GM19099 (cell line): ENCODE measurements around the gene SMIM41.

Experiments
- POLR2A ChIP-seq: IDR thresholded peaks from 3 replicates; pipeline ENCODE4 v1.6.1; 2011; ENCODE audit warnings: low read depth; ENCODE audit not compliant: insufficient read length; ENCODE audit errors: extremely low read depth

The SMIM41 gene

DNA sequence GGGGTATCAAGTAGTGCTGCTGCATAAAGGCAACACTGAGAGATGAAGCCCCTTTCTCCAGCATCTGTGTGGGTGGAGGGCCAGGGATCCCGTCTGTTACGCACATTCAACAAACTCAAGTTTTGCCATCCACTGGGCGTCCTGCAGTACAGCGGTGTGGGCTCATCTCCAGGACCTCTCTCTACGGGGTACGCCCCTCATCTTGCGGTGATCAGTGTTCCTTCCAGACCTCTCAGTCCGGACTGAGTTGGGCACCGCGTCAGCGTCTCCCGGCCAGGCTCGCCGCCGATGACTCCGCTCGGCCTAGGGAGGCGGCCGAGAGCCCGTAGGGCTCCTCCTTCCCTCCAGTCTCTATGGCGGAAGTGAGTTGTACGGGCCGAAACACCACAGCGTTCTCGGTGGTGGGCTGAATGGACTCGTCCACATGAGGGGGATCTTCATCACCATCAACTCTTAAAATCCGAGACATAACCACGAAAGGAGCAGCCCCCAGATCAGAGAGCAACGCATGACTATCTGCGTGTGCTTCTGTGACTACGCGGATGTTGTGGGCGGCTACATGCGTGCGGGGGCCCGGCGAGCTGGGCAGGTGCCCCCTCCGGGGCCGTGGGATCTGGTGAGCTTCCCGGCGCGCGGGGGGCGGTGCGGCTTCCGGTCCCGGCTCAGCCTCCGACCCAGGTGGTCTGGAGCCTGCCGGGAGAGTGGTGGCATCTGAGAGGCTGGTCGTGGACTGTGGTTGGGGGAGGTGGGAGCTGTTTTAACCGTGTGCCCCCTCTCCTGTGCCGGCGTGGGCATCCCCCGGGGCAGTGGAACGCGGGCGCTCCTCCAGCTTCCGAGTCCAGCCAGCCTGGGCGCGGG, 9.9 kb upstream of the SMIM41 start, which contains the start of gene ATG101:
Gene ATG101 (plus strand): TSS at position 652 of the 858 bp plus-strand sequence. CDS start 3,673 bp downstream, outside the sequence.
- peak; percentile 92 for TF ChIP-seq POLR2A

DNA sequence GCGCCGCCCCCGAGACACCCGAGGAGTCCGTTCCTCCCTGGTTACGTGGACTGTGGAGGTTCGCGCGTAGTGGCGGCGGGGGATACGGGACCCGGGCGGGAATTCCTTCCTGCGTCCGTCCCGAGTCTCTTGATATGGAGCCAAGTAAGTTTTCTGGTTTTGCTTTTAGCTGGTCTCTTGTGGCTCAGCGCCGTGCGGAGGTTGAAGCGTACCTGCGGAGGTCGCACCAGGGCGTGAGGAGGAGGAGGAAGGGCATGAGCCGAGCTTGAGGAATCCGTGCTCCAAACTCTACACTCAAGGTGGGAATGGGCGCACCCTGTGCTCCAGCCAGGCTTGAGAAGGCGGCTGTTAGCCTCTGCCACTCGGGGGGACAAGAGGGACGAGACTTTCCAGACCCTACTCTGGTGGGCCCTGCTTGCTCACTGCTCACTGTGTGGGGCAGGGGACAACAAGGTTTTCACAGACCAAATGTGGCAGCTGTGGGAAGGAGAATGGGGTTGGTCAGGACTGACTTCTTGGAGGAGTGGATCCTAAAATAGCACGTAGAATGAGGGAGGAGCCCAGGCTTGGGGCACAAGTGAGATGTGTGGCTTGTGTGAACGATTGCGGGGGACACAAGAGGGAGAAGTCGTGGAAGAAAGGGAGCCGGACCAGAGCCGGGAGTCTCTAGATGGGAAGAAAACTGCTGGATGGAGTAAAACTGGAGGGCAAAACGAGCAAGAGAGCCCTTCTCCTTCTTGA, 9.1 kb upstream of the SMIM41 start:
- TF ChIP-seq POLR2A: no peak

DNA sequence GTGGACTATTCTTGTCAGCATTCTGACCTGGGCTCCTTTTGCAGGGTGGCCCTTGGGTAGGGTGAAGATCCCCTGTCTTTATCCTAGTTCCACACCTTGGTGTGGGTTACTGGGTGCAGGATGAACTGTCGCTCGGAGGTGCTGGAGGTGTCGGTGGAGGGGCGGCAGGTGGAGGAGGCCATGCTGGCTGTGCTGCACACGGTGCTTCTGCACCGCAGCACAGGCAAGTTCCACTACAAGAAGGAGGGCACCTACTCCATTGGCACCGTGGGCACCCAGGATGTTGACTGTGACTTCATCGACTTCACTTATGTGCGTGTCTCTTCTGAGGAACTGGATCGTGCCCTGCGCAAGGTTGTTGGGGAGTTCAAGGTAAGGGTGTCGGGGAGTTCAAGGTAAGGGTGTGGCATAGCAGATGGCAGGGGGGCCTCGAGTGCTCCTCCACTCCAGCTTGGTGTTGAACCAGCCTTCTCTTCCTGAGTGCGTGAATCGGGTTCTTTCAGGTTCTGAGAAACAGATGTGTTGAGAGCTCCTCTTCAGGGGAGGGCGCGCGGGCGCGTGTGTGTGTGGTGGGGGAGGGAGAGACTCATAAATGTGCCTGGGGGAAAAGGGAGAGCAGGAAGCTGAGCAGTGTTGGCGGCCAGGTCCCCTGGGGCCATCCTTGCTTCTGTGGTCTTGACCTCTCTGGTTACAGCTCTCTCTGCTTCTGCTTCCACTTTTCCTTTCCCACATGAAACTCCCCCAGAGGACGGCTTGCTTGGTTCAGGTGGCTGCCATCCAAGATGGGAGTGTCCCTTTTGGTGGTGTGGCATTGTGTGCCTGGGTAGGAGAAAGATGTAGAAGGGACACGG, 5.7 kb upstream of the SMIM41 start:
- no peak for TF ChIP-seq POLR2A

DNA sequence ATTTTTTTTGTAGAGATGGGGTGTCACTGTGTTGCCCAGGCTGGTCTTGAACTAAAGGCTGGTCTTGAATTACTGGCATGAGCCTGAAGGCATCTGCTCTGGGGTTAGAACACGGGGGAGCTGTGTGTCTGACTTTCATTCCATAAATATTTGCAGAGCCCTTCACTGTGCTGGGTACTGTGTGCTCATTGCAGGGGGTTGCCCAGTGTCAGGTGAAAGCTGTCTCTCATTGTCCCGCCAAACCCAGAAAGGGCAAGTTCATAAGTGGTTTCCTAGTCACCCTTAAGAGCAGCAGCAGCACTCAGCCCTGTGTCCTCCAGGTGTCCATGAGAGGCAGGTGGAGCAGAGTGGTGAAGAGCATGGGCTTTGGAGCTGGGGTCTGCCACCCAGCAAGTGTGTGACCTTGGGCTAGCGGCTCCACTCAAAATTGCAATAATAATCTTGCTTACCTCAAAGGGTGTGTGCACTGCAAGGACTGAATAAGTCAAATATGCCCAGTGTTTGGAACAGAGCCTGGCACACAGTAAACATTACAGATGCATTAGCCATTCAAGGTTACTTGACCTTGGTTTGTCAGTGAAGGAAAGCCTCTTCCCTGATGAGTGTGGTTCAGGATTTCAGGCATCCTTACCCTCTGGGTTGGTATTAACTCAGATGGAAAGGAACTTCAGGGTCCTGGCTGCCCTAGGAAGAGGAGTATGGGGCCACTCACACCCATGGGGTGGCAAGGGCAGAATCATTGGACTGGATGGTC, 4.4 kb upstream of the SMIM41 start:
- no peak for TF ChIP-seq POLR2A

DNA sequence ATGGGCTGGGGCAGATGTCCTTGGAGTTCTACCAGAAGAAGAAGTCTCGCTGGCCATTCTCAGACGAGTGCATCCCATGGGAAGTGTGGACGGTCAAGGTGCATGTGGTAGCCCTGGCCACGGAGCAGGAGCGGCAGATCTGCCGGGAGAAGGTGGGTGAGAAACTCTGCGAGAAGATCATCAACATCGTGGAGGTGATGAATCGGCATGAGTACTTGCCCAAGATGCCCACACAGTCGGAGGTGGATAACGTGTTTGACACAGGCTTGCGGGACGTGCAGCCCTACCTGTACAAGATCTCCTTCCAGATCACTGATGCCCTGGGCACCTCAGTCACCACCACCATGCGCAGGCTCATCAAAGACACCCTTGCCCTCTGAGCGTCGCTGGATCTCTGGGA, 2.7 kb upstream of the SMIM41 start:
- no peak for TF ChIP-seq POLR2A

DNA sequence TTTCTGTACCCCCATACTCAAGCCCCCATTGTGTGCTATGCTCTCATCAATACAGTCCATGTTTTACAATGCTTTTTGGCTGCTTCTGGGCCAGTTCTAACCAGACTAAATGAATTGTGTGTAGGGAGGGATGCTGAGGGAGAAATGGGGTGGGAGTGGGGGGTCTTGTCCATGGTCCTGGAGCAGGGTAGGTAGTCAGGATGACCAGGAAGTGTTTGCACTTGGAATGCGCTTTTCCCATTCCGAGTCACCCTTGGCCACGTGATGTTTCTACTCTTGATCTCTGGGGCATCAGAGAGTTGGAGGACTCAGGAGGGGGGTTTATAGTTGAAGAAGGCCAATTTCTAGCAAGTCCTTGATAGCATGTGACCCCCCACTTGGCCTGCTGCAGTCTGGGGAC, 1.2 kb upstream of the SMIM41 start:
- TF ChIP-seq POLR2A: no peak

DNA sequence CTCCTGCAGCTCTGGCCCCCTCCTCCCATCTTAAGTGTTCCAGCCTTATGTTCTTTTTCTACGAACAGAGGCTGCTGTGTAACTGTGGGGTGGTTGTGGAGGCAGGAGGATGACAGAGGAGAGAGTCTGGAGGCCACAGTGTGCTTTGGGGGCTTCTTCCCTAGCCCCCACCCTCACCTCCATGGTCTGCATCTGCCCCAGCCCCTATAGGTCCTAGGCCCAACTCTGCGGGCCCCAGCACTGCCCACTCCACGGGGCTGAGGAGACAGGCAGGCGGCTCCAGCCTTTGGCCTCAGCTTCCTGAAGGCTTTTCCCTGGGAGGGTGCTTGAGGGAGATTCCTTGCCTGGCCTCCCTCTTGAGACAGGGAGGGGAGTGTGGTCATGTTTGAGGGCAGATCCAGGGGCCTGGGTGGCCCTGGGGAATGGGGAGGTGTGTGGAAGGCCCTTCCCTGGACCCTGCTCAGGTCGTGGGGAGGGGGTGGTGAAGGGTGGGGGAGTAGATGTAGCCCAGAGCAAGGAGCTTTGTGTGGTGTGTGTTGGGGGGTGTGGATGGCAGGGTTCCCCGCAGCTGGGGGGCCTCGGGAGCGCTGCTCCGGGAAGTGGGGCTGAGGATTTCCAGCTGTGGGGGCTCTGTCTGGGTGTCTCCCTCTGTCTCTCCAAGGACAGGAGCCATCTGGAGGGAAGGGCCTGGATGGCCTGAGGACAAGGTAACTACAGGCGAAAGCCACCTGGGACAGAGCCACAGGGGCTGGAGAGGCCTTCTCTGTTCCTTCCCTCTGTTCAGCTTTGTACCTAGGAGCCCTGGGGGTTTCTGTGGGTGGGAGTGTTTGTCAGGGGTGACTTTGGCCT, 1.1 kb downstream of the SMIM41 start:
- no peak for TF ChIP-seq POLR2A

- TF ChIP-seq POLR2A: no peak
These were observed 1.8 kb downstream of the SMIM41 start for GRCh38 chr12:52081263-52081733.

DNA sequence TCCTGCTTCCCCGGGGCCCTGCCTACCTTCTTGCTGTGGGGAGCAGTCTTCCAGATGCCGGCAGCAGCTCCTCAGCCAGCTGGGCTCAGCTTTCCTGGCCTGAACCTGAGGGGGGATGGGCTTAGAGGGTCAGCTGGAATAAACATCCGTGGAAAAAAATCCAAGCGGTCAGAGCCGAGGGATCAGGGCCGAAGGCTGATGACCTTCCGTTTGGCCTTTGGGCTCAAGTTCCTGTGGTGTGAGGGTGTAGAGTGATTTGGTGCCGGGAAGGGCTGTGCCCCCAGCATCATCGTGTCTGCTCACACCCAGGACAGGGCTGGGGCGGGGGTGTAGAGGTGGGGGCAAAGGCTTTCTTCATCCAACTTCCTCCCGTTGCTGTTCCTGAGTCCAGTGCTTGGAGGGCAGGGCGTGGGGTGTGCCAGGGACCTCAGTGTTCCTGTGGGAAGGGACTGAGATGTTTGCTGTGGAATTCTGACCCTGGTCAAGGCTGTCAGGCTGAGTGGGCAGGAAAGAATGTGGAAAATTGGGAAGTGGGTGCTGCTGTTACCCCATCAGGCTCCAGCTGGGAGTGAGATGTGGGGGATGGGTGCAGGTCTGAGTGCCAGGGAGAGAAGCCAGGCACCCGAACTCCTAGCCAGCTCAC, 2.6 kb downstream of the SMIM41 start:
- no peak for TF ChIP-seq POLR2A

DNA sequence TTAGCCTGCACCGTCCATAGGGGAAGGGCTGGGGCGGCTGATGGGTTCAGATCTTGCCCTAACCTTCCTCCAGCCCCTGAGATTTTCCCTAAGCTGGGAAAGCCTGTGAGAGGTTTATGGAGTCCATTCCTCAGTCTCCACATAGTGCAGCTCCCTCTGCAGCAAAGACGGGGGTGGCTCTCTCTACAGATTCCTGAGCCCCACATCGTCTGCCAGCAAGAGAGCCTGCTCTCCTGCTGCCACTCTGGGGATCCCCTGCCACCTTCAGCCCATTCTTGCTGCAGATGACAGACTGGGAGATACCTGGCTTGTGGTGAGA, 3.1 kb downstream of the SMIM41 start:
- TF ChIP-seq POLR2A: no peak

GRCh38 chr12:52082988-52083637, 3.6 kb downstream of the SMIM41 start:
- no peak for TF ChIP-seq POLR2A

- no peak for TF ChIP-seq POLR2A
These were observed 4.1 kb downstream of the SMIM41 start for GRCh38 chr12:52083638-52083996.
